HG03196 (cell line): ENCODE results near the gene RAET1E.
"Not testable (repeated sequence)": the region's sequence is repeated elsewhere in the genome, so short reads cannot be mapped to it uniquely, and the experiment has no call there.

Experiments
- ATAC-seq: cut with Tn5 transposase; IDR thresholded peaks from one replicate; pipeline ENCODE4 v1.9.1; 2021; ENCODE audit not compliant: unreplicated experiment

RAET1E gene, protein sequence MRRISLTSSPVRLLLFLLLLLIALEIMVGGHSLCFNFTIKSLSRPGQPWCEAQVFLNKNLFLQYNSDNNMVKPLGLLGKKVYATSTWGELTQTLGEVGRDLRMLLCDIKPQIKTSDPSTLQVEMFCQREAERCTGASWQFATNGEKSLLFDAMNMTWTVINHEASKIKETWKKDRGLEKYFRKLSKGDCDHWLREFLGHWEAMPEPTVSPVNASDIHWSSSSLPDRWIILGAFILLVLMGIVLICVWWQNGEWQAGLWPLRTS

DNA sequence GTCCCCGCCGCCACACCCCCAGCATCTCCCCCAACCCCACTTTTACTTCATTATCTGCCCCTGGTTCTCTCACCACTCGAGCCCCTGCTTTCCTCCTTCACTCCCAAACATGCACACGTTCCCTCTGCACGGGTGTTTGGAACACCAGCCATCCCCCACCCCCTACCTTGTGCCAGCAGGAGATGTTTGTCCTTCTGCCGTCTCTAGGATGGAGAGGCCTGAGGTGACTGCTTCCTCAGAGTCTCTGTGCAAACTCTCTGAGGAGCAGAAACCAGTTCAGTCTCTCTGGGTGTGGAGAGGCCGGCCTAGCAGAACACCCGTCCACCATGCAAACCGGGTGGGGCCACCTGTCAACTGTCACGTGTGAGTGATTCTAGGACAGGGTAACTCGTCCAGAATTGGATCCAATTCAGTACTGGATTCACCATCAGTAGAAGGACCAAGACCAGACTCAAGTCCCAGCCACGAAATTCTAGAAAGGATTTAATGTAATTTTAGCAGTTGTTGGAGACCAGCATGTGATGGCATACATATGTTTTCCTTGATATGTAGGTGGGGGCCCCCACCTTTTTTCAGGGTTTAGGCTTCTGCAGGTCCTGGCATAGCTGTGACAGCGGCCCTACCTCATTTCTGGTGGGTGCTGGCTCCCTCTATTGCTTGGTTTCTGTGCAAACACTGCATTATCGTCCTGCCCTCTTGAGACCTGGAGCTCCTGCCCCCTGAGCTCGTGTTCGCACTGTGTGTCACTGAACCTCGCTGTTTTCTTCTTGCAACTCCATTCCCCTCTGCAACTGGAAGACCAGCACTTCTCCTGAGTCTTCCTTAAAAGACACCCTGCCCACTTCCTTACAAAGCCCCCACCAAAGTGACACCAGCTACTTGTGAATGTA is at the start of gene RAET1E:
RAET1E (minus strand) TSS at position 259 of the 890 bp plus-strand sequence. CDS start 7,212 bp downstream, outside the sequence.
- no peak for ATAC-seq

DNA sequence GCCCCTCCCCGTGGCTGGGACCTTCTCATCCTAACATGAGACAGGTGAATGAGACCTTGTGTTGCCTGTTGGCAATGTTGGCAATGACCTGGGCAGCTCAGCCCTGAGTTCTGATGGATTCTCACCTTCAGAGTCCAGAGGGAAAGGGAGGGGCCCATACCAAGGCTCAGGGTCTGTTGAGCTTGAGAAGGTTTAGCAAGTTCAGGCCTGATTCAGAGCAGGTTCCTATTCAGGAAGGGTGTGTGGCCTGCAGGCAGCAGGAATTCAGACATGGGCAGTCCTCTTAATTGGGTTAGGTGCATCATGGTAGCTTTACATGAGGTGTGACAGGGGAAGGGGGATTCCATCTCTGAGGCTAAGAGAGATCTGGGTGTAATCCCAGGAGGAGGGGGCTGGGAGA is 49.6 kb upstream of the RAET1E start:
- not testable (repeated sequence) for ATAC-seq

DNA sequence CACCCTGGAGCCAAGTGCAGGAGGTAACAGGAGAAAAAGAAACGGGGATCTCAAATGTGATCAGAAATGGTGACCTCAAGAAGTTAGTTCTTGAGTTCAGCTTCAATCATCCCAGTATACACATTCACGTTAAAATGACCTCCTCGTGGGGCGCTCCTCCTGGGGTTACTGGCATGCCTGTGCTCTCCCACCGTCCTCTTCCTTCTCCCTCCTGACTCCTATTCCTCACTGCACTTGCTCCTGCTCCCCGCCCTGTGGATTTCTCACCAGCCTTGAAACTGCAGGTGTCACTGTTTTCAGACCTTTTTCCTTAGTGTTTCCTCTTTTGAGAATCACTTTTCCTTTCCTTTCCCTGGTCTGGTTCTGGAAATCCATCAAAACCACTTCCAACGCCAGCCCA is 48.7 kb upstream of the RAET1E start:
- not testable (repeated sequence) for ATAC-seq

DNA sequence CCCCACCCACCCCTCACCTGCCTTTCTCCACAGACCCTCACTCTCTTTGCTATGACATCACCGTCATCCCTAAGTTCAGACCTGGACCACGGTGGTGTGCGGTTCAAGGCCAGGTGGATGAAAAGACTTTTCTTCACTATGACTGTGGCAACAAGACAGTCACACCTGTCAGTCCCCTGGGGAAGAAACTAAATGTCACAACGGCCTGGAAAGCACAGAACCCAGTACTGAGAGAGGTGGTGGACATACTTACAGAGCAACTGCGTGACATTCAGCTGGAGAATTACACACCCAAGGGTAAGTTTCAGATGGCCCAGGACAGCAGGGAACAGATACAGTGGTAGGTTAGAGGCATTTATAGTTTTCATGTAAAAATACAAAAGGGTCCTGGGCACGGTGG is 47.4 kb upstream of the RAET1E start:
- ATAC-seq, result not testable (repeated sequence)

DNA sequence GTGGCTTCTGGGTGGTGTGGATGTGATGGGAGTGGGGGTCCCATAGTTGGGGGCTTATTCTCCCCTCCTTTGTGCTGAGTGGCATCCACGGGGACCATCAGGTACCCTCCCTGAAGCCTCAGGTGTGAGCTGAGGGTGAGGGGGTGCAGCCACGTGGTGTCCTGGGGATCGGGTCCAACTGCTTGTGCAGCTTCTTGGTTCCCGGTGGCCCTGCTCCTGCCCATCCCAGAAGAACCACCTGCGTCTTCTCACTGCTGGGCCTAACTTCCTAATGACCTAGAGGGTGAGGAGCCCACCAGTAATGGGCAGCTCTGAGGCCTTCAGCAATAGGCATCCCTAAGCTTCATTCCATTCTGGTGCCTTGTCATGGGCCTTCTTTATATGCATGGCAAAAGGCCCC is 45.4 kb upstream of the RAET1E start:
- ATAC-seq, result not testable (repeated sequence)

DNA sequence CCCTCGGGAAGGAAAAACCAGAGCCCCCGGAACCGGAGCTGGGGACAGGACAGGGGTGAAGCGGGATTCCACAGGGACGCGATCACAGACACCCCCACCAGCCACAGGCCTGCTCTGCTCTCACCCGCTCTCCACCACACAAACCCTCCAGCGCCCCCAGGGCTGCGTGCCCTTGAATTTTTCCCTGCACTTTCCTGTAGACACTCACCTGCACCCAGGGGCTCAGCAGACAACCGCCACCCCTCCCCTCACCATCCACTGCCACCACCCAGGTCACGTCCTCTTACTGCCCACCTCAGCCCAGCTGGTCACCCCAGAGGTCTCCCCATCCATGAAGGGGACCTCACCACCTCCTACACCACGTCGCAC is 44.5 kb upstream of the RAET1E start:
- ATAC-seq, result no peak

DNA sequence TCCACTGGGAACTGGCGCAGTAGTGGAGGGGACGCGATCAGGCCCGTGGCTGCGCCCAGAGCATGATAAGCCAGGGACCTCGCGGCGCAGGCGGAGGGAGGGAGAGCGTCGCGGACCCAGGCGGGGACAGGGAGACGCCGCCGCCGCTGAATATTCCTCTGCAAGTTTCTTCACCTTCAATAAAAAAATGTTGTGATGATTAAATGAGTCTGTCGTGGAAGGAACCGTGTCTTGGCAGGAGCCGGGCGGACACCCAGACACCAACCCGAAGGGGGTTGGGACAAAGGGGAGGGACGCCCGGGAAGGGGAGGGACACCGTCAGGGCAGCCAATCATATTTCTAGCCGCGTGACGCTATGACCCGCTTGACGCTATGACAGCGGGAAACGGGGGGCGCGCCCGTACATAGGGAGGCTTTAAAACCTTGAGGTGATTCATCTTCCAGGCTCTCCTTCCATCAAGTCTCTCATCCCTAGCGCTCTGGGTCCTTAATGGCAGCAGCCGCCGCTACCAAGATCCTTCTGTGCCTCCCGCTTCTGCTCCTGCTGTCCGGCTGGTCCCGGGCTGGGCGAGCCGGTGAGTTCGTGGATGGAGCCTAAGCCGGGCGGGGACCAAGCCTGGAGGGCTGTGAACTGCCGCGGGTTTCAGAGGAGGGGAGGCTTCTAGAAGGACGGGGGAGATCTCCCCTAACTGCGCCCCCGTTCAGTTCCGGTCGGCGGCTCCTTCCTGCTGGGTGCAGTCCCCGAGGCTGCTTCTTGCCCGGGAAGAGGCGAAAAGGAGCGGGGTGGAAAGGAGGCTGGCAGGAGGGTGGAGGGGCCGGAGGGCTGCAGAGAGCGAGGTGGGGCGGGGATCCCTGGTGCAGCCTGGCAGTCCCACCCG is 43.9 kb upstream of the RAET1E start, which contains the start of gene ULBP2:
ULBP2 (plus strand) TSS at position 432 of the 878 bp plus-strand sequence; CDS start at position 491, 59 bp downstream.
- ATAC-seq, result no peak

DNA sequence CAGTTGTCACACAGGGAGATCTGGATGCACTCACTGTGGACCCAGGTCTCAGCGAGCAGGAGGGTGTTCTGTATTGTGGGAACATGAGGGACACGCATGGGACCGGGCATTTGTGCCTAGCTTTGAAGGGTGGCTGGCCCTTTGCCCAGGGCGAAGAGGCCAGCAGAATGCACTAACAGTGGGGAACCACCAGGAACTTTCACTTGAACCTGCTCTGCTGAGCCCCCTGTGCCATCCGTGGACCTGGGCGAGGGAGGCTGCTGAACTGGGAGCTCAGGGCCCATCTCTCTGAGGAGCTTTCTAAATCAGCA is 42.7 kb upstream of the RAET1E start:
- ATAC-seq, result no peak

DNA sequence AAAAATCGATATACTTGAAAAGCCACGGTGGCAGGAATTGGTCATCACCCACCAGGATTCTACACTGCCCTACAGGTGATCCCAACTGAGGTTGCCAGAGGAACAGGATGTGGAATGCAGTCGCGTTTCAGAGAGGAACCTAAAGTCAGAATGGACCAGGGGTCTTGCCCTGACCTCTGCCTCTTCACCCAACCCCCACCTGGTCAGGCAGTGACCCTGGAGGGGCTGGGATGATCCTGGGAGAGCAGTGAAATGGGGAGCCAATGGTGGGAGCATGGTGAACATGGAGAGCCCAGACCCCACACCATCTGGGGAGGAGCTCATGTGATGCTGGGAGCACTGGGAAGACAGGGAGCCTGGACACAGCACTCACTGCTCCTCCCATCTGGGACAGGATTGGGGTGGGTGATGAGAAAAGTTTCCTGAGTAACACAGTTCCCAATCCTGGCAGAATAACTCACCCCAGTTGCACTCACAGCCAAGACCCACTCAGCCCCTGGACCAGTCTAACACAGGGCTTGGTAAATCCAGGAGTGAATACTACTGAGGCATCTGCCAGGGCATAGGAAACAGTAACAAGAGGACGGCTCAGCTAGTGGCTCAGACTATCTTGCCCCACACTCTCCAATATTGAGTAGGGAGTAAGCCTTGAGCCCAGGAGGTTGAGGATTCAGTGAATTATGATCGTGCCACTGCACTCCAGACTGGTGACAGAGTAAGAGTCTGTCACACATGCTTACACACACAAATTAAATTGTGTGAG is 42.2 kb upstream of the RAET1E start:
- no peak for ATAC-seq

DNA sequence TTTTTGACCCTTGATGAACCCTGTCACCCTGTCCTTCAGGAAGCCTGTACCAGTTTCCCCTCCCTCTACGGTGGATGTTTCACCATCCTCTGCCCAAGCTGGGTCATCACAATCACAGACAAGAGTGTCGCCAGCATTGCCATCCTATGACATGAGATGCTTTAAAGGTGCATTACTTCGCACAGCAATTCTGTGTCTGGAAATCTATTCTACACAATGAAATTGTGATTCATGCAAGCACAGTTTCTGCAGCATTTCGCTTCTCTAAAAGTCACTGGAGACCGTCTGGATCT is 41.4 kb upstream of the RAET1E start:
- ATAC-seq, result no peak

DNA sequence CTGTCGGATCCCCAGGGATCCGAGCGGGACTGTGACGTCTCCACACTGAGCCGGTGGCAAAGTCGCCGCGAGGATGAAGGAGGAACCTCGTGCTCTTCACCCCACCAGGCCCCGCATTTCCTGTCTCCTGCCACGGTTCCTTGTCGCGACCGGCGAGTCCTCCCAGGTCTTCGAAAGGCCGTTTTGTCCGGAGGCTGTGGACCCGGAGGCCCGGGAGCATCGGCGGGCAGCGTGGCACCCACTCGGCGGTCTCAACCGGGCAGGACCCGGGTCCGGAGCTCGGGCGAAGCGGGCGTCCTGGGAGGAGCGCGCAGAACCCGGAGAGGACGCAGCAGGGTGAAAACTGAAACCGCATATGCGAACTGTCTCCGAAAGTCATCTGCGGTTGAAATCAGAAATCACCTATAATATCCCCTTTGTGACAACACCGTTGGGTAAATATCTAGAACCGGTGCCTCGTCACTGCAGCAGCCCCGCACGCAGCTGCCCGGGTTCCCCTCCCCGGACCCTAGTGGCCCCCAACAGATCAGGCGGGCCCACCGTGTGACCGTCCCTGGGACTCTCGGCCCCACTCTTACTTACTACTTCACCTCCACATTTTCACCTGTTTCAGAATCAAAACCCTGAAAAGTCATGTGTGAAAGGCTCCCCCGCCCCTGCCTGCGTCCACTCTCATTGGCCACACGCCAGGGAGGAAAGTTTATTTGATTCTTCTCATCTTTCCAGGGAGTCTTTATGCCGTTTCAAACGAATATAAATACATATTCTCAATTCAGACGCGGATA is 40.9 kb upstream of the RAET1E start:
- peak; percentile 82 for ATAC-seq

DNA sequence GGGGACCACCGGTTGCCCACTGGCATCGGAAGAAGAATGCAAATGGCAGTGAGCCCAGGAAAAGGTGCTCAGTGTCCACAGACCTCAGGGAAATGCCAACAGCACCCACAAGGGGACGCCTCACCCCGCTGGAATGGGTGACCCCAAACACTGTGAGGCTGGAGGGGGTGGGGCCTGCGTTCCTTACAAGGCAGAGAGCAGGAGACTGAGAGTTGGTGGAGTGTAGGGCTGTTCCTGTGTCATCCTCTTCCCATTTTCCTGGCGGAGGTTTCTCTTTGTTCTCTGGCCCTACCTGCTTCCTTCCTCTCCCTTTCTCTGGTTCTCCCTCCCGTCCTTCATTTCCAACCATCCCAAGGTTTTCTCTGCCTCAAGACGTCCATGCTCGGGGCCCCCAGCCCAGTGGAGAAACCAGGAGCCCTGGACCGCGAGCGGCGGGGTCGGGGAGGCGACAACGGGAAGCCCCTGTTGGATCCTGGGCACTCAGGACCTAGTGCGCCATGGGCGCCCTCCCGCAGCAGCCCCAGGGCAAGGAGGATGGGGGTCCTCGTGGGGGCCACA is 40.2 kb upstream of the RAET1E start:
- ATAC-seq, result not testable (repeated sequence)

DNA sequence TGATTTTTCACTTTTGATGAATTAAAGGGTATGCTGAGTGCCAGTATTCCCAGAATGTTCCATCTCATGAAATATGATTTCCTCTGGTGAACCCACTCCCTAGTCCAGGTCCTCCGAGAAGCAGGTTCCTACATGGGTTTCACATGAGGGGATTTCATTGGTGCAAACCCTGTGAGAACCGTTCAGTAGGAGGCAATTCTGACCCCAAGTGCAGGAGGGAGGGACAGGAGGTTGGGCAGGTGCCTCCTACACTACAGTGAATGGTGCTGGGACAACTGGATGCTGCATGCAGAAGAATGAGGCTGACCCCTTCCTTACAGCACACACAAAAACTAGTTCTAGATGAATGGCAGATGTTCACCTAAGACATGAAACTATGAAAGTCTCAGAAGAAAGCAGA is 38.8 kb upstream of the RAET1E start:
- no peak for ATAC-seq

DNA sequence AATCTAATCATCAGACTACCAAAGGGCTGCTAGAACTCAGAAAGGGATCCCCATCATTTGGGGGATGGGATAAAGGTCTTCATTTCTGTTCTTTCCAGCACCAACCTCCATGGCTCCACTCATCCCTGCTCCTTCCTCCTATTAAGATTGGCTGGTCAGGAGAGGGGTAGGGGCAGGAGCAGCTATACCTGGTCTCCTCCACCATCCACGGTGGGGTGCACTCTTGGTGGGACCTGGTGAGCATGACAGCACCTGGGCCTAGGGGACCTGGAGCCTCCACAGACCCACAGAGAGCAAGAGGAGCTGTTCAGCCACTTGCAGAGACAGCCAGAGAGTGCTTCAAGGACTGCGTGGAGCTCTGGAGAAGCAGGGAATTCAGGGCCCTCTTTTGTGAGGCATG is 37.8 kb upstream of the RAET1E start:
- no peak for ATAC-seq

DNA sequence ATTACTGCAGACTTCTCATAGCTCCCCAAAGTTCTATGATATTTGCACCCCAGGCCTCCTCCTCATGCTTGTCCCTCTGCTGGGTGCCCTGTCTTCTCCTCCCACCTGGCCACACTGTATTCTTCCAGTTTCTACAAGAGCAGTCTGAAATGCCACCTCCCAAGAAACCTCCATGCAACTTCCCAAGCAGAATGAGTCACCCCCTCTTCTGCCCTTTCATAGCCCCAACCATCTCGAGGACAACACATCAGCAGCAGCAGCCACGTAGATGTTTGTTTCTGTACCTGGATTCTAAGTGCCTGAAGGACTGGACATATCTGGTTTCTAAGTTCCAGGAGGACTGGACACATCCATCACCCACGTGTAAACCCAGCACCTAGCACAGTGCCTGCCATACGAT is 37.3 kb upstream of the RAET1E start:
- no peak for ATAC-seq

DNA sequence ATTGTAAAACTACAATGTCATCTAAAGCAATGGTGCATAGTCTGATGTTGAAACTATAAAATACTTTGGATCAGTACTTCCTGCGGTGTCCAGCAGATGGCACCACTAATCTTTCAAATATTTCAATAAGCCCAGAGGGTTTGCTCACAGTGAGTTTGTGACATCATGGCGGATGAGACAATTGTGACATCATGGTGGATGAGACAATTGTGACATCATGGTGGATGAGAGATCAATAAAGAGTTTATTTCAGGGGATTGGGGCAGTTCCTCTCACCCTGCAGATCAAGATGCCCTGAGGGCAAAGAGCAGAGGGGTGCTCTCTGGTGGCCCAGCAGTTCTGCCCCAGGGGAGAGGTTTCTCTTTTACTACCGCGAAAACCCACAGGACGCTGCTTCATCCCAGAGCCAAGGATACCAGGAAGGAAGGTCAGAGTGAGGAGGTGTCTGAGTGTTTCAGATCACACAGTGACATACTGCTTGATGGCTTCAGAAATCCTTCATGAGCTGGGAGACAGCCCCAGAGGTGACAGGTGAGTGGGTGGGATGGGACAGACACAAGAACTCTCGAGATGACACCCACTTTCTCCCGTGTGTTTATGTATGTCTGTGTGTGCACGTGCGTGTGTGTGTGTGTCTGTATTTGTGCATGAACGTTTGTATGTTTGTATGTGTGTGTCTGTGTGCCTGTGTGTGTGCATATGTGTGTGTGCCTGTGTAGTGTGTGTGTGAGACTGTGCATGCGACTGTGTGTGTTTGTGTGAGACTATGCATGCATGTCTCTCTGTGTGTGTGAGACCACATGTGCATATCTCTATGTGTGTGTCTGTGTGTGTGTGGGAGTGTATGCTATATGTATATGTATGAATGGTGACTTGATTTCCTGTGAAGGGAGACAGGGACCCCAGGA is 36.6 kb upstream of the RAET1E start:
- no peak for ATAC-seq

DNA sequence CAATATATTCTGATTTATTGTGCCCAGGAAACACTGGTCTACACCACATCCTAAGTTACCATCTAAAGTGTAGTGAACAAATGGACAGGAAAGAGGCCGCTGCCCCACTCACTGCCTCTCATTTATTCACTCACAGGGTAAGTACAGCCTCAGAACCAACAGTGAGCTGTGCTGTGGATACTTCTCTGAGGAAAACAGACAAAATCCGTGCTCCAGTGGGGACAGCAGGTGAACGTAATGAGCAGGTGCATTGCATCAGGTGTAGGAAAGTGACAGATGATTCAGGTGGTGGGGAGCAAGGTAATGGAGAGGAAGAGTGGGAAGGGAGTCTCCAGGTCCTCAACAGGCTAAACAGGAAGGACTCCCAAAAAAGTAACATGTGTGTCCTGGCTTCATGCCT is 35.5 kb upstream of the RAET1E start:
- no peak for ATAC-seq

DNA sequence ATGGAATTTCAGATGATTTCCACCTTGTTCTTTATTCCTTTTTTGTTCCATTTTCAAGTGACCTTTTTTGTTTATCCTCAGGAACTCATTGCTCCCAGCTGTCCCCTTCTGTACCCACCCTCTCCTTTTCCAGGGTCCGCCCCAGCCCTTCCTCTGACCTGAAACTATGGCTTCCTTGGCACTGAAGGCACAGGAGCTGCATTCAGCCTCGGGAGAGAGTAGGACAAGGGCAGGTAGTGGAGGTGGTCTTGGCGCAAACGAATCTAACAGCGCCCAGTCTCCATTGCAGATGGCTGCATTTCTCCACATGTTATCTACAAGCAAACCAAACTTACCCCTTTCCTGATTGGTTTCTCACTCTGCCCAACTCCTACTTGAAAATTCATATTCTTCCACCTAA is 35.1 kb upstream of the RAET1E start:
- ATAC-seq, result no peak

DNA sequence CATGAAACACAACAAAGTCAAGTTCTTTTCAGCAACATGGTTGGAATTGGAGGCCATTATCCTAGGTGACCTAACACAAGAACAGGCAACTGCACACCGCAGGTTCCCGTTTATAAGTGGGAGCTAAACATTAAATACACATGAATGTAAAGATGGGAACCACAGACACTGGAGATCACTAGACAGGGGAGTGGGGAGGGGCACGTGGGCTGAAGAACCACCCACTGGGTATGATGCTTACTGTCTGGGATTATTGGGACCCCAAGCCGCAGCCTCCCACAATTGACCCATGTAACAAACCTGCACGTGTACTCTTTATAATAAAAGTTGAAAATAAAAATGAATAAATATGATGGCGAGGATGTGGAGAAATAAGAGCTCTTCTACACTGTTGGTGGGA is 33.6 kb upstream of the RAET1E start:
- ATAC-seq, result no peak
